Right renal cortex interstitium (tissue), 3 donors: ENCODE measurements around the gene PCDHGA5. TPM values are rescaled to one million over a fixed set of nuclear protein-coding genes. Genes with fewer than 3 reads are reported as not detected.
"Not testable (repeated sequence)": the region's sequence is repeated elsewhere in the genome, so short reads cannot be mapped to it uniquely, and the experiment has no call there.

Experiments
- DNase-seq, 3 donors: peaks; one replicate each; pipeline ENCODE4 v3.0.0-alpha.2; 2013; ENCODE audit warnings: low read depth in 3 of 3, low spot score in 2 of 3
- polyA plus RNA-seq, 3 donors: library from polyadenylated mRNA; unstranded; fragments of 120-200 nt; gene quantifications; one replicate each; pipeline ENCODE4 v1.2.1, GENCODE V29; 2013; ENCODE audit not compliant: insufficient read length in 3 of 3

Gene PCDHGA5
- polyA plus RNA-seq, 3 donors = 2.2 to 2.8 (median 2.4) TPM

DNA sequence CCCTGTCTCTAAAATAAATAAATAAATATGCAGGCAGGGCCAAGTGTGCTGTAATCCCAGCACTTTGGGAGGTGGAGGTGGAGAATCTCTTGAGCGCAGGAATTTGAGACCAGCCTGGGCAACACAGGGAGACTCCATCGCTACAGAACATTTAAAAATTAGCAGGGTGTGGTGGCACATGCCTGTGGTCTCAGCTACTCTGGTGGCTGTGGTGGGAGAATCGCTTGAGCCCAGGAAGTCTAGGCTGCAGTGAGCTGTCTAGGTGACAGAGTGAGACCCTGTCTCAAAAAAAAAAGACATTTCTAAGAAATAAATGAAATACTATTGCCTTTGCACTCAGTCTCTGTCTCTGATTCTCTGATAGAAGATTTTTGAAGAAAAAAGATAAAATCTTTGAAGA lies 47.6 kb downstream of the PCDHGA5 start:
- DNase-seq = no peak

DNA sequence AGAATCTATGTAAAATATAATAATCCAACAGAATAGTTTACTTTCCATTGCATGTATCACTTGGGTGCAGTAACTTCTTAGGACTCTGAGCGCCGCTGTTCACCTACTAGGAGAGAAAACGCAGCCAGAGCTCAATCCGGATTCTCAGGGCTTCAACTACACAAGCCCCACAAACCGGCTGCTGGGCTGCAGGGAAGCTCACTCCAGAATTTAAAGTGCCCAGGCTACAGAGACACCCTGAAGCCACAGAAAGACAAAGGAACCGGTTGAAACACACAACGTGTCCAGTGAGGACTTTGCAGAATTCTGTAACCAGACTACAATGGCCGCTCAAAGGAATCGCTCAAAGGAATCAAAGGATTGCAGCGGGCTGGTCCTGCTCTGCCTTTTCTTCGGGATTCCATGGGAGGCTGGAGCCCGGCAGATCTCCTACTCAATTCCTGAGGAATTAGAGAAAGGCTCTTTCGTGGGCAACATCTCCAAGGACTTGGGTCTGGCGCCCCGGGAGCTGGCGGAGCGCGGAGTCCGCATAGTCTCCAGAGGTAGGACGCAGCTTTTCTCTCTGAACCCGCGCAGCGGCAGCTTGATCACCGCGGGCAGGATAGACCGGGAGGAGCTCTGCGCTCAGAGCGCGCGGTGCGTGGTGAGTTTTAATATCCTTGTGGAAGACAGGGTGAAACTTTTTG lies 49.0 kb downstream of the PCDHGA5 start, which contains the start of gene PCDHGA10:
PCDHGA10 (plus strand) TSS at position 134 of the 686 bp plus-strand sequence; CDS start at position 323, 189 bp downstream.
- no peak for DNase-seq

DNA sequence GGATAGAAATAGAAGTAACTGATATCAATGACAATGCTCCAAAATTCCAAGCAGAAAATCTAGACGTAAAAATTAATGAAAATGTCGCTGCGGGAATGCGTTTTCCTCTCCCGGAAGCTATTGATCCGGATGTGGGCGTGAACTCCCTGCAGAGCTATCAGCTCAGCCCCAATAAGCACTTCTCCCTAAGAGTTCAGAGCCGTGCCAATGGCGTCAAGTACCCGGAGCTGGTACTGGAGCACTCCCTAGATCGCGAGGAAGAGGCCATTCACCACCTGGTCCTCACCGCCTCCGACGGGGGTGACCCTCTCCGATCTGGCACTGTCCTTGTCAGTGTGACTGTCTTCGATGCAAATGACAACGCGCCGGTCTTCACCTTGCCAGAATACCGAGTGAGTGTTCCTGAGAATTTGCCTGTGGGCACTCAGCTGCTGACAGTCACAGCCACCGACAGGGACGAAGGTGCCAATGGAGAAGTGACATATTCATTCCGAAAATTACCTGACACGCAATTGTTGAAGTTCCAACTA lies 49.6 kb downstream of the PCDHGA5 start:
- DNase-seq = no peak

DNA sequence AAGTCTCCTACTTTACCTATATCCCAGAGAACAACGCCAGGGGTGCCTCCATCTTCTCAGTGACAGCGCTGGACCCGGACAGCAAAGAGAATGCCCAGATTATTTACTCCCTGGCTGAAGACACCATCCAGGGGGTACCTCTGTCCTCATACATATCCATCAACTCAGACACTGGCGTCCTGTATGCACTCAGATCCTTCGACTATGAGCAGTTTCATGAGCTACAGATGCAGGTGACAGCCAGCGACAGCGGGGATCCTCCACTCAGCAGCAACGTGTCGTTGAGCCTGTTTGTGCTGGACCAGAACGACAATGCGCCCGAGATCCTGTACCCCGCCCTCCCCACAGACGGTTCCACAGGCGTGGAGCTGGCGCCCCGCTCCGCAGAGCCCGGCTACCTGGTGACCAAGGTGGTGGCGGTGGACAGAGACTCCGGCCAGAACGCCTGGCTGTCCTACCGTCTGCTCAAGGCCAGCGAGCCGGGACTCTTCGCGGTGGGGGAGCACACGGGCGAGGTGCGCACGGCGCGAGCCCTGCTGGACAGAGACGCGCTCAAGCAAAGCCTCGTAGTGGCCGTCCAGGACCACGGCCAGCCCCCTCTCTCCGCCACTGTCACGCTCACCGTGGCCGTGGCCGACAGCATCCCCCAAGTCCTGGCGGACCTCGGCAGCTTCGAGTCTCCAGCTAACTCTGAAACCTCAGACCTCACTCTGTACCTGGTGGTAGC lies 50.7 kb downstream of the PCDHGA5 start:
- DNase-seq = not testable (repeated sequence)

DNA sequence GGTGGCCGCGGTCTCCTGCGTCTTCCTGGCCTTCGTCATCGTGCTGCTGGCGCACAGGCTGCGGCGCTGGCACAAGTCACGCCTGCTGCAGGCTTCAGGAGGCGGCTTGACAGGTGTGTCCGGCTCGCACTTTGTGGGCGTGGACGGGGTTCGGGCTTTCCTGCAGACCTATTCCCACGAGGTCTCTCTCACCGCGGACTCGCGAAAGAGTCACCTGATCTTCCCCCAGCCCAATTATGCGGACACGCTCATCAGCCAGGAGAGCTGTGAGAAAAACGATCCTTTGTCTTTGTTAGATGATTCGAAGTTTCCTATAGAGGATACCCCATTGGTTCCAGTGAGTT lies 51.3 kb downstream of the PCDHGA5 start:
- DNase-seq = not testable (repeated sequence)

Other genes with a start within 250 kb of the PCDHGA5 start
- 1 to 10 TPM; 1.8 to 2.9 (median 1.9) TPM for gene PCDHB4, start 242.3 kb upstream of the PCDHGA5 start, polyA plus RNA-seq
- gene PCDHB5, start 229.0 kb upstream of the PCDHGA5 start, polyA plus RNA-seq = 1 to 10 TPM; 6.6 to 8.5 (median 8.1) TPM
- 1 to 10 TPM; 2.2 to 3.8 (median 3.2) TPM for gene PCDHB6, start 214.1 kb upstream of the PCDHGA5 start, polyA plus RNA-seq
- gene PCDHB7, start 191.5 kb upstream of the PCDHGA5 start, polyA plus RNA-seq = 1 to 10 TPM; 4.7 to 5.5 (median 5.3) TPM
- gene PCDHB8, start 186.4 kb upstream of the PCDHGA5 start, polyA plus RNA-seq = 1 to 10 TPM; 1.5 to 4.2 (median 3.2) TPM
- 1 to 10 TPM; 3.6 to 7.2 (median 5.0) TPM for gene PCDHB16, start 181.8 kb upstream of the PCDHGA5 start, polyA plus RNA-seq
- gene PCDHB9, start 177.0 kb upstream of the PCDHGA5 start, polyA plus RNA-seq = 1 to 10 TPM; 4.3 to 5.0 (median 4.9) TPM
- gene PCDHB10, start 171.8 kb upstream of the PCDHGA5 start, polyA plus RNA-seq = 1 to 10 TPM; 5.6 to 9.2 (median 7.9) TPM
- gene PCDHB11, start 164.5 kb upstream of the PCDHGA5 start, polyA plus RNA-seq = 1 to 10 TPM; 4.3 to 6.0 (median 5.6) TPM
- gene PCDHB12, start 155.4 kb upstream of the PCDHGA5 start, polyA plus RNA-seq = 1 to 10 TPM; 4.7 to 5.8 (median 4.8) TPM
- gene PCDHB13, start 150.2 kb upstream of the PCDHGA5 start, polyA plus RNA-seq = 1 to 10 TPM; 5.4 to 6.3 (median 5.6) TPM
- 10 to 100 TPM in 1 of 3 donors, 1 to 10 TPM in 2; 7.2 to 10.5 (median 8.5) TPM for gene PCDHB14, start 140.8 kb upstream of the PCDHGA5 start, polyA plus RNA-seq
- 10 to 100 TPM; 11.3 to 17.3 (median 15.4) TPM for gene PCDHB15, start 118.8 kb upstream of the PCDHGA5 start, polyA plus RNA-seq
- gene SLC25A2, start 60.1 kb upstream of the PCDHGA5 start, polyA plus RNA-seq = not detected
- 100 to 1,000 TPM; 178 to 194 (median 190) TPM for gene TAF7, start 43.4 kb upstream of the PCDHGA5 start, polyA plus RNA-seq
- 1 to 10 TPM in 1 of 3 donors, under 1 TPM in 2; 0.78 to 1.2 (median 0.92) TPM for gene PCDHGA1, start 33.6 kb upstream of the PCDHGA5 start, polyA plus RNA-seq
- gene PCDHGA2, start 25.4 kb upstream of the PCDHGA5 start, polyA plus RNA-seq = 1 to 10 TPM; 6.0 to 7.0 (median 6.8) TPM
- gene PCDHGA3, start 20.3 kb upstream of the PCDHGA5 start, polyA plus RNA-seq = 1 to 10 TPM; 2.4 to 4.3 (median 3.1) TPM
- 1 to 10 TPM; 1.3 to 2.1 (median 1.9) TPM for gene PCDHGB1, start 14.1 kb upstream of the PCDHGA5 start, polyA plus RNA-seq
- 1 to 10 TPM; 2.2 to 3.2 (median 2.2) TPM for gene PCDHGA4, start 9.1 kb upstream of the PCDHGA5 start, polyA plus RNA-seq
- 1 to 10 TPM; 3.2 to 3.9 (median 3.9) TPM for gene PCDHGB2, start 4.2 kb upstream of the PCDHGA5 start, polyA plus RNA-seq
- 1 to 10 TPM; 1.4 to 2.6 (median 1.7) TPM for gene PCDHGB3, start 6.1 kb downstream of the PCDHGA5 start, polyA plus RNA-seq
- 1 to 10 TPM; 4.2 to 7.8 (median 5.8) TPM for gene PCDHGA6, start 9.7 kb downstream of the PCDHGA5 start, polyA plus RNA-seq
- gene PCDHGA7, start 18.6 kb downstream of the PCDHGA5 start, polyA plus RNA-seq = 1 to 10 TPM; 1.6 to 2.3 (median 2.2) TPM
- 1 to 10 TPM; 5.3 to 6.0 (median 5.5) TPM for gene PCDHGB4, start 23.5 kb downstream of the PCDHGA5 start, polyA plus RNA-seq
- gene PCDHGA8, start 28.5 kb downstream of the PCDHGA5 start, polyA plus RNA-seq = under 1 TPM; 0.29 to 0.40 (median 0.30) TPM
- gene PCDHGB5, start 33.8 kb downstream of the PCDHGA5 start, polyA plus RNA-seq = 1 to 10 TPM; 7.8 to 9.7 (median 8.3) TPM
- gene PCDHGA9, start 38.6 kb downstream of the PCDHGA5 start, polyA plus RNA-seq = 1 to 10 TPM; 4.9 to 6.0 (median 5.3) TPM
- 1 to 10 TPM; 6.6 to 8.2 (median 6.8) TPM for gene PCDHGB6, start 43.9 kb downstream of the PCDHGA5 start, polyA plus RNA-seq
- gene PCDHGA10, start 48.8 kb downstream of the PCDHGA5 start, polyA plus RNA-seq = 1 to 10 TPM; 3.1 to 3.5 (median 3.2) TPM
- gene PCDHGB7, start 53.5 kb downstream of the PCDHGA5 start, polyA plus RNA-seq = 10 to 100 TPM; 12.4 to 16.9 (median 14.0) TPM
- 1 to 10 TPM; 4.4 to 4.7 (median 4.7) TPM for gene PCDHGA11, start 56.9 kb downstream of the PCDHGA5 start, polyA plus RNA-seq
- 1 to 10 TPM in 2 of 3 donors, under 1 TPM in 1; 0.94 to 1.4 (median 1.3) TPM for gene PCDHGA12, start 66.3 kb downstream of the PCDHGA5 start, polyA plus RNA-seq
- 100 to 1,000 TPM; 103 to 113 (median 107) TPM for gene PCDHGC3, start 111.8 kb downstream of the PCDHGA5 start, polyA plus RNA-seq
- 1 to 10 TPM; 2.4 to 2.9 (median 2.9) TPM for gene PCDHGC4, start 120.9 kb downstream of the PCDHGA5 start, polyA plus RNA-seq
- under 1 TPM; 0.27 to 0.32 (median 0.29) TPM for gene PCDHGC5, start 124.9 kb downstream of the PCDHGA5 start, polyA plus RNA-seq